NOMO-1 treated with dmso at 0.1 percent for 144 hours (cell line): ENCODE data around the gene KCP.

ENCODE experiments used
- DNase-seq: peaks from one replicate; lab custom pipeline; 2025; ENCODE audit not compliant: unreplicated experiment; lab: John Stamatoyannopoulos, UW

Gene KCP

DNA sequence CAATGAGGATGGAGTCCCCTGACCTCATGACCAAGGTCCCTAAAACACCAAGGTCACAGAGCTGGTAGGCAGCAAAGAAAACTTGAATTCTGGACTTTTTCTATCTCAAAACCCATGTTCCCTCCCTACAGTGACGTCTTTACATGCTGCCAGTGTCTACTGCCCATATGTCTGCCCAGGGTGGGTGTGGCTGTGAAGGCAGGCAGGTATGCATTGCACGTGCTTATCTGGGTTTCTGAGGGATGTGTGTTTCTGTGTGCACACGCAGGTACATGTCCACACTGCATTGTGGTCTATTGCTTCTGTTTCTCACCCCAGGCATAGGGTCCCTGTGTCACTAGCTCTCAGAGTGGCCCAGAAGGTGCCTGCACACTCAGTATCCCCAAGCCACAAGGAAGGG lies 34.4 kb downstream of the KCP start:
- no peak for DNase-seq

DNA sequence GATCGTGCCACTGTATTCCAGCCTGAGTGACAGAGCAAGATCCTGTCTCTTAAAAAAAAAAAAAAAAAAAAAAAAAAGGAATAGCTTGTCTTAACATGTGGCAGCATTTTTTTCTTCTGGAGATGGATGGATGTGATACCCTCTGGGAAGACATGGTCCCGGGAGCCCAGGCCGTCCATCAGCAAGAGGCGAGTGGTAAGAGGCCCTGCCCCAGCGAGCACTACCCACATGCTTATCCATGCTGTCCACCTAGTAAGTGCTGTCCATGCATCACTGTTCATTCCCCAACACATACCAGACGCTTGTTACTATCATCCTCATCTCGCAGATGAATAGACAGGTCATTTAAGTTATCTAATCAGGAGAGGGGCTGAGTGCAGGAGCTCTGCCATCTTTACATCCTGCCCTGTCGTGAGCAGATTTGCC lies 35.0 kb downstream of the KCP start:
- no peak for DNase-seq

DNA sequence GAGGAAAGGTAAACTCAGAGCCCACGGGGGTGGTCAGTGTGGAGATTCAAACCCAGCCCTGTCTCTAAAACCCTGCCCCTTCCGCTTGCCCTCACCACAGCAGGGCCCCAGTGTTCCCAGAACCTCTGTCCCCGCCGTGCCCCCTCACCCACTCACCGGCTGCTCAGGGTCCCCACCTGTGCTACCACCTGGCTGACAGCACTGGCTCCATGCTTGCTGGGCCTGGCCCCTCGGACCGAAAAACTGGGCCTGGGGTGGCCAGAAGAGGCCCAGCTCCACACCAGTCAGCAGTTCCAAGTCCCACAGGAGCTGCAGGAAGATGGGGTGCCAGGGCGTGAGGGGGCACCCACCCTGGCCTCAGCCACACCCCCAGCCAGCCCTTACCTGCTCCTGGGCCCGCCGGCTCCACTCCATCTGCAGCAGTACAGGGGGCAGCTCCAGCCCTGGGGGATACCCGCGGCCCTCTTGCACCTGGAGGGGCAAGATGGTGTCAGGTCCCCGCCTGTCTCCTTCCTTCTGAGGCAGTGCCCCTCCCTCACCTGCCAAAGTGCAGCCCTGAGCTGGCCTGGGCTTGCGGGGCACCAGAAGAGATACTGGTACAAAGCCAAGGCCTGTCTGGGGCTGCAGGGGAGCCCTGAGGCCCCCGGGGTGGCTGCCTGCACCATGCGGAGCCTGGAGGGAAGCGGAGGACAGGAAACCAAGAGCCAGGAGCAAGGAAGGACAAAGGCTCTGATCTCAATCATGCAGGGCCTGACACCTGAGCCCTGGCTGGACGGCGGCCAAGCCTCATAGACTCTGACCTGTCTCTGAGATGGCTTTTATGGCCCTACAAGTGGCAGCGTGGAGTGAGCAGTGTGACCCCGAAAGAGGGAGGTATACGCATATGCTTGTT lies 36.1 kb downstream of the KCP start:
- no peak for DNase-seq

DNA sequence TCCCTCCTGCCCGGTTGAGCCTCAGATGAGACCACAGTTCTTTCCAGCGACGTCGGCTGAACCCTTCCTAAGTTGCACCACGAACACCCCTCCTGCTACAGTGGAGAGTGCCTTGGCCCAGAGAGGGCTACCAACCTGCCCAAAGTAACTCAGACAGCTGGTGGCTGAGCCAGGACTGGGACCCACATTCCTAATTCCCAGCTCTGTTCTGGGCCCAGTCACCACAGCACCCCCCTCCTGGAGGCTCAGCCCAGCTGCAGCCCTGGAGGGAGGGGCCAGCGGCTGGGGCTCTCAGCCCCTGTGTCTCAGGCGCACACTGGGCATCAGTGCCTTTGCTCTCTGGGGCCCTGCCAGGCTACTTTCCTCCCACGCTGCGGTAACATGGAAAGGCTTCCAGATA lies 37.3 kb downstream of the KCP start:
- no peak for DNase-seq

DNA sequence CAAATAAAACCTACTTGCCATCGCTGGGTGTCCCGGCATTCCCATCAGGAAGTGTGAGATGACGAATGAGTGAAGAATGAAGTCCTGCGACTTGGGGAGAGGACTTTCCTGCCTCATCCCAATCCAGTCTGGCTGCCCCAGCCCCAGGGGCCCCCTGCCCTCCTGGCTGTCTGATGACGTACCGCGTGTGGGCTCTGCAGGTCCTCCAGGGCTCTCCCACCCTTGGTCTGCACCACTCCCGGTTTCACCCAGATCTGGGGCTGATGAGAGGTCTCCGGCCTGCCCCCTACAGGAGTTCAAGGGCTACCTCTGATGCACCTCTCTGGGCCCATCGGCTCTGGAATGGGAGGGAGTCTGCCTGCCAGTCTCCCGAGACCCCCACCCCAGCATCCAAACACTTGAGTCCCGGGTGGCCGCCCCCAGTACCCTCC lies 38.1 kb downstream of the KCP start:
- DNase-seq = no peak

DNA sequence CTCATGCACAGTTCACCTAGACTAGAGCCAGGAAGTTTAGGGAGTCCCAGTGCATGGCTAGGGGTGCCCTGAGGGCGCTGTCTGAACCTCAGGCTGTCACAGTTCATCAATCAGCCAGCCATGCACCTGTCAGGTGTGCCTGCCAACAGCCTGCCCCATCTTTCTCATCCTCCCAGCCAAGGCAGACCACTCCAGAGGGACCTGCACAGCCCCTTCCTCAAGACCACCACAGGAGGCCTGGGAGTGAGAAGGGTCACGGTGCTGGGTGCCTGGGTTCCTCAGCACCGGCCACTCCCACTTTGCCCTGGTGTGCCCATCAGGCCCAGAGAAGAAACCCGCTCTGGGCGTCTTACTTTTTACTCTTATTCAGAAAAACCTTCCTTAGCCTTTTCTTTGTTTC lies 39.5 kb downstream of the KCP start:
- DNase-seq = no peak

DNA sequence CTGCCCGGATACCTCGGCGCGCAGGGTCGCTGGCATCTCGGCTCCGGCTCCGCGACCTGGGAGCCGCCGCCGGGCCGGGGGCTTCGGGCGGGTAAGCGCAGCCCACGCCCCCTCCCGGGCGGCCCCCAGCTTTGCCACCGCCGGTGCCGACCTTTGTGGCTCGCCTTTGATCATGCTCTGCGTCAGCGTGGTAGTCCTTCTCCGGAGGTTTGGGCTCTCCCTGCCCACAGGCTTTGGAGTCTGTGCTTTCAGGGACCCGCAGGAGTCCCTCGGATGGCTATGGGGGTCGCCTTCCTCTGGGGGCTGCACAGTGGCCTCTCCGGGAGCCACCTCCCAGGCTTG lies 40.6 kb downstream of the KCP start:
- DNase-seq = no peak

DNA sequence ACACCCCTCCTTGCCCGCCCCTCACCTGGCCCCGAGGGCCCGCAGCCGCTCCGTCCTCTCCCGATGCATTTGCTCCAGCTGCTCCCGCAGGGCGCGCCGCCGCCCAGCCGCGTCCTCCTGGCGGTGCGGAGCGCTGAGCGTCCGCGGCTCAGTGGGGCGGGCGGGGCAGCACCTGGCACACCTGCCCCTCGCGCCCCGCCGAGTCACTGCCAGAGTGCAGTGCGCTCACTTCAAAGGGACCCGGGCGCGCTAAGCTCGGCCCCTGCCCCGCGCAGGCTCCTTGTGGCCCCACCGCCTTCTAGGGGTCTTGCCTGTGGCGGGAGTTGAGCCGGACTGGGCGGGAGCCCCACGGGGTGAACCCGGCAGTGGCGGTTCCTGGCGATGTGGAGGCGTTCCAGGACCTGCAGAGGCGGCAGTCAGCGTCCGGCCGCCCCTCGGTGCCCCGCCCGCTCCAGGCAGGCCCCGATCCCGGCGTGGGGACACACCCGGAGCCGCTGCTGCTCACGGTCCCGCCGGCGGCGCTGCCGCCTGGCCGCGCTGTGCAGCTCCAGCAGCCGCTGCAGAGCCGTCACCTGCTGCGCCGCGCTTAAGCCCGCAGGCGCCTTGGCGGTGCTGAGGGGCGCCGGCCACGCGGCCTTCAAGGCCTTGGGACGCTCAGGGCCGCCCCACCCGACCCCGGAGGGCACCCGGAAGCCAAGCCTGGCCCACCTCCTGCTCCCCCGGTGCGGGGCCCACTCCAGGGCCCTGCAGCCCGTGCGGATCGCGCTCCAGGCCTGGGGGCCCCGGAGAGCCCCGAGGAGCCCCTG lies 41.2 kb downstream of the KCP start:
- no peak for DNase-seq

DNA sequence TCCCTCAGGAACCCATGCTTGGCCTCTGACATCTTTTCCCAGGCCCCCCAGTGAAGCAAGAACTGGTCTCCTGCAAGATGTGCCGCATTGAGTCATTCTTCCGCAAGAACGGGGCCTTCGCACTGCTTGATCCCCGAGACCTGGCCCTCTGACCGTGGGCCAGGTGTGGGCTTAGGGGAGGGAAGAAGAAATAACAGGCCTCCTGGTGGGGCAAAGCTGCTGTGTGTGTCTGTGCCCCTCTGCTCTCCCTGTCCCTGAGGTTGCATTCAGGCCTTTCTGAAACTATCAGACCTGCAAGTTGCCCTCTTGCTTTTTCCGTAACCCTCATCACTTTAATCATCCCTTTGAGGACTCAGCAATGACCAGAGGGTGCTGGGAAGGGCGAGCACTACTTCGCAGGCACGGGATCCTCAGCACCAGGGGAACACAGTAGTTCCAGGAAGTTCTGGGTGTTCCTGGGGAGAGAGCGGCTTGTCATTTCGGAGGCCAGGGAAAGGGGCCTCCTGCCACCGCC lies 41.8 kb downstream of the KCP start:
- DNase-seq = no peak

DNA sequence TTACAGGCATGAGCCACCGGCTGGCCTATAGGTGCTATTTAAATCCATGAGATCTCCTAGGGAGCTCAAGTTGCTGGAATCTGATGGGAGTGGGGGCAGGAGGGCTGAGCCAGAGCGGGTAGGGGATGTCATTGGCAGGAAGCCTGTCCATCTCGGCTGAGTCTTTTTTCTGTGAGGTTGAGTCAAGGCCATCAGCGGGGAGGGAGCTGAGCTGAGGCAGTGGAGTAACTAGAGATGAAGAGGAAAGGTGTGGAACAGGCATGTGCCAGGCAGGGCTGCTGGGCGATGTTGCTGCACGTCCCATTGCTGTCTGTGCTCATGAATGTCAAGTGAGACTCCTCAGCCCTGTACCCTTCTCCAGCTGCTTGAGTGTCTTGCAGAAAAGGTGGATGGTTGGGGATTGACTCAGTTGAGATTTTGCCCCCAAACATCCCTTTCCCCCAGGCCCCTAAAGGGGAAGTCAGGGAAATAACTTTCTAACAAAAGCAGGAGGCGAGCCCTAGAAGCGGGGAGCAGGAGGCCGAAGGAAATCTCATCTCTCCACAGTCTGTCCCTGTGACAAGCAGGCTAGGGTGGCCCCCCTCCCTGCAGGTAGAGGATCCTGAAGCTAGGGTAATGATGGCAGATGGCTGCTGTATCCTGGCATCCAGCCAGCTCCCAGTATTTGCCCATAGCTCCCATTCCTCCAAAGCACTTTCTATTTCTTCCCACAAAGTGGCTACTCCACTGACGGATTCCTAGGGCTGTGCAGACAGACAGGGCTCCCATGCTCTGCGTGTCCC lies 42.5 kb downstream of the KCP start:
- DNase-seq = no peak

DNA sequence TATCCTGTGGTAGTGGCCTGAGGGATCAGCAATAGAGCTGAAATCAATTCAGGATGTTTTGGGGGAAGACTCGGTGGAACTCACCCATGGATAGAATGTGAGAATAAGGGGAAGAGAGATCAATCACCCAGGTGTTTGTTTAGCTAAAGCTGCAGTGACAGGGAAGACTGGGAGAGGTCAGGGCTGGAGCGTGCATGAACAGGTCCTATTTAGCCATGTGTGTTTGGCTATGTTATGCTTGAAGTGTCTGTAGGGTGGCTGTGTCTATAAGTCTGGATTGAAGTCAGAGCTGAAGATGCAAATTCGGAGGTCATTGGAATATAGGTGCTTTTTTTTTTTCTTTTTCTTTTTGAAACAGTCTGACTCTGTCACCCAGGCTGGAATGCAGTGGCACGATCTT lies 43.3 kb downstream of the KCP start:
- DNase-seq = no peak

DNA sequence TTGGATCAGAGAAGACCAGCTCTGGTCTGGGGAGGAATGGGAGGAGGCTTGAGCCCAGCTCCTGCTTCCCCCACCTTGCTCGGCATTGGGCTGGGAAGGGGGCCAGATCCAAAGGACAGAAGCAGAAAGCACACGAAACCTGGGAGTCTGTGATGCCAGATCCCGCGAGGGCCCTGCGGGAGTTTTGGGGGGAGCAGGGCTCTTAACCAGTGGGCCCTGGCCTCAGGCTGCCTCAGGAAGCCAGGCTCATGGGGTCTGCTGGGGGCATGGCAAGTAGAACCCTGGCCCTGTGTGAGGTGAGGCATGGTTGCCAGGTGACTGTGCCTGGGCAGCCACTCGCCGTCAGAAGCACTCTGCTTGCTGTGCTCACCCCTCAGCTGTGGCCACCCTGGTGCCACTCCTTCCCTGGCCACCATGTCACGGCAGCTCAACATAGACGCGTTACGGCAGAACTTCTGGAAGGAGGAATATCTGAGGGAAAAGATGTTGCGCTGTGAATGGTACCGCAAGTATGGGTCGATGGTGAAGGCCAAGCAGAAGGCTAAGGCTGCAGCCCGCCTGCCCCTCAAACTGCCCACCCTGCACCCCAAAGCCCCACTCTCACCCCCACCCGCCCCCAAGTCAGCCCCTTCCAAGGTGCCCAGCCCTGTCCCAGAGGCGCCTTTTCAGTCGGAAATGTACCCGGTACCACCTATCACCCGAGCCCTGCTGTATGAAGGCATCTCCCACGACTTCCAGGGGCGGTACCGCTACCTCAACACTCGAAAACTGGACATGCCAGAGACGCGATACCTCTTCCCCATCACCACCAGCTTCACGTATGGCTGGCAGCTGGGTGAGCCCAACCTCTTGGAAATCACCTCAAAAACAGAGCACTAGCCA lies 44.3 kb downstream of the KCP start:
- DNase-seq = no peak

DNA sequence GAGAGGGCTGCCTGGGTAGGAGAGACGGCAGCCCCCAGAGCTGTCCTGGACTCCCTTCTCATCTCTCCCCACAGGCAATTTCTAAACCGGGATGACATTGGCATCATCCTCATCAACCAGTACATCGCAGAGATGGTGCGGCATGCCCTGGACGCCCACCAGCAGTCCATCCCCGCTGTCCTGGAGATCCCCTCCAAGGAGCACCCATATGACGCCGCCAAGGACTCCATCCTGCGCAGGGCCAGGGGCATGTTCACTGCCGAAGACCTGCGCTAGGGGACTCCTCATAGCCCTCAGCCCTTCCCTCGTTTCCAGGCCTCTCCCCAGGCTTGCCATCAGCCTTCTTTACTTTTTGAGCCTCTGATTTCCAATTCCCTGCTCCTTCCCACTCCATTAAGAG lies 45.2 kb downstream of the KCP start:
- no peak for DNase-seq

DNA sequence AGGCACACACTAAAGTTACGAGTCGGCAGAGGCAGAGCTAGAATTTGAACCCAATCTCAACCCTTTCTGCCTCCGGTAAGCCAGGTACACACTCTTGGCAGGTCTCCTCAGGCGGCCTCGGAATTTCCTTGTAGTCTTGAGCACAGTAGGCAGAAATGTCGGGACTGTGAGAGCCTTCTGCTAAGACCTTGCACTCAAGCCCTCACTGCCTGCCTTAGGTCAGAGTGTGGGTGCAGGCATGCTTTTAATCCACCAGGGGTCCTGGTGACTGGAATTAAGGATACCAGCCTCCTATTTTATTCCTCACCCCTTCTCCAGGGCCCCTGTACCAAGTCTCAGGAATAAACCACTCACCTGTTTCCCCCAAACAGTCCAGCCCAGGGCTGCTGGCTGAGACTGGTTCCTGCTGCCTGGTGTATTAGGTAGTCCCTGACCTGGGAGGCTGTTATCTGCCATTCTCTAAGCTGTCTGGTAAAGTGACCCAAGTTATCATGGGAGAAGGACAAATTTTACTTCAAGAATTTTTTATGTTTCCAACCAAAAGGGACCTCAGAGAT lies 47.0 kb downstream of the KCP start:
- no peak for DNase-seq

DNA sequence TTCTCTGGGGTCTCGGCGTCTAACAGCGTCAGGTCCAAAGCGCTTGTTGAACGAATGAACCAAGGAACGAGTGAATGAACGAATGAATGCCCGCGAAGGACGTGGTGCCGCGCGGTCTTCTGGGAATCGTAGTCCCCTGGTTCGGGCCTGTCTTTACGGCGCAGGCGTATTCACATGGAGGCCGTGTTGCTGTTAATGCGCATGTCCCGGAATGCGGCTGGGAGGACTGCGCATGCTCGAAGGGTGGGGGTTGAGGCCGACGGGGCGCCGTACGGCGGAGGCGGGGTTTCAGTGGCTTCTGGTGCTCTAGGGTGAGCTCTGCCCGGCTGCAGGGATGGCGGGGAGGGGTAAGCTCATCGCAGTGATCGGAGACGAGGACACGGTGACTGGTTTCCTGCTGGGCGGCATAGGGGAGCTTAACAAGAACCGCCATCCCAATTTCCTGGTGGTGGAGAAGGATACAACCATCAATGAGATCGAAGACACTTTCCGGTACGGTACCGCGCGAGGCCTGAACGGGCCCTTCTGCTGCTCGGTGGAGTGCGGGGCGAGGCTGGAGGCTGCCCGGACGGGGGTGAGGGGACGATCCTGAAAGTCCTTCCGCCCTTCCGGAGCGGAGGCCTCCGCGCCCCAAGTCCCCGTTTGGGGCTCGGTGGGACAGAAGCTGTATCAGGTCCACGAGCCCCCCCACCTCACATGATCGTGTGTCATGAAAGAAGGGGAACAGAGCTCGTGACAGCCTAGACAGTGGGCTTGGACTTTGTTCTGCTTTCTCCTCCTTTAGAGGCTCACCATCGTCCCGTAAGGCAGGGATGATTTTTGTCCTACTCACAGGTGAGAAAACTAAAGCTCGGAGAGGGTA lies 47.7 kb downstream of the KCP start, which contains the start of gene ATP6V1F:
TSS of gene ATP6V1F (plus strand) at position 286 of the 862 bp plus-strand sequence. CDS start at position 335, 49 bp downstream.
- peak; percentile 87 for DNase-seq

DNA sequence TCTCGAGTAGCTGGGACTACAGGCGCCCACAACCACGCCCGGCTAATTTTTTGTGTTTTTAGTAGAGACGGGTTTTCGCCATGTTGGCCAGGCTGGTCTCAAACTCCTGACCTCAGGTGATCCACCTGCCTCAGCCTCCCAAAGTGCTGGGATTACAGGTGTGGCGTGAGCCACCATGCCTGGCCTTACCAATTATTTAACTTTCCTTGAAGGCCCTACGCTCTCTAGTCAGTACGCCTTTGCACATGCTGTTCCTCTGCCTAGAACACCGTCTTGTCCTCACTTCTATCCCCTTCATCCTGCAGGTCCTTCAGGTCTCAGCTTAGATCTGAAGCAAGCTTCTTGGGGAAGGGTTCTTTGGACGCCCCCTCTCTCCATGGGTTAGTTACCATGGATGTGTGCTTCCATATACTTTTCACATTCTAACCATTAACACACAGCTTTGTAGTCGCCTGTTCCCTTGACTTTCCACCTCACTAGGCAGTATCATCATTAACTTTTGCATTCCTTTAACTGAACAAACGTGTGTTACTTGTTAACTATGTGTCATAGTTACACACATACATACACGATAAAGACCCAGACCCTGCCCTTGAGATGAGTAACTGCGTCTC lies 48.4 kb downstream of the KCP start:
- DNase-seq = no peak

DNA sequence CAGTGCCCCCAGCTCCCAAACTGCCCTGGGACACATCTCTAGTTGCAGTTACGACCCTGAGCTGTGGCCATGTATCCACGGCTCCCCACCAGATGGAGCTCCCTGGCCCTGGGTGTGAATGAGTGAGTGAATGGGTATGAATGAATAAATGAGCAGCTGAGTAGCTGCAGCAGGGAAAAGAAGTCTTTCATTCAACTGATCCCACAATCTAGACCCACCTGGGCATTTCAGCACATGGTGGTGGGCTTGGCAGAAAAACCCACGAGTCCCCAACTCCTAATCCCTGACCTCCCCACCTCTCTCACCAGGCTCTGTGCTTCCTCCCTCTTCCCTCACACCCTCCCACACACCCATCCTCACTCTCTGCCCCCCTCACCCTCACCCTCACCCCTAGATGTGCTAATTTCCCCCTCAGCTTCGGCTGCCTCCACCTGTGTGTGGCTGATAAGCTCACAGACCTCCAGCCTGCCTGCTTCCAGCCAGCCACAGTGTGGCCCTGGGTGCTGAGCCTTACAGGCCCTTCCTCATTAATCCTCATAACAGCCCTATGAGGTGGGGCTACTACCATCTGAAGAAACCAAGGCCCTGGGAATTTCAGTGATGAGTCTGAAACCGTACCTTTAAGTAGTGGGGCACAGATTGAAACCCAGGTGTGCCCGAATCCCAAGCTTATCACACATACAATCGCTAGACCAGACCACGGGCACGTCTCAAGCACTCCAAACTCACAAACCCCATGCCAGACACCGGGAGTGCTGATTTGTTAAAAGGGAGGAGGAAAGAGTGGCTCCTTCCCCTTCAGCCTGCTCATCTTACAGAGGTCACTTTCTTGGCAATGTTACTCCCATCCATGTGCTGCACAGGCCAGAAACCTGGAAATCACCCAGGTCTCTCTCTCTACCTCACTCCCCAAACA lies 50.1 kb downstream of the KCP start:
- DNase-seq = no peak
